HG03095 (cell line): ENCODE data around the gene SEC61A1.
A peak's percentile ranks its signal among the peaks of the same experiment; 100 is the strongest.

ENCODE experiments used
- ATAC-seq: cut with Tn5 transposase; IDR thresholded peaks from one replicate; pipeline ENCODE4 v1.9.1; 2021; ENCODE audit warnings: moderate library complexity; ENCODE audit not compliant: unreplicated experiment

SEC61A1 gene

GRCh38 chr3:128077202-128077624 lies 25.0 kb downstream of the SEC61A1 start:
- no peak for ATAC-seq

- no peak for ATAC-seq
Observed at GRCh38 chr3:128077665-128078064, 25.4 kb downstream of the SEC61A1 start.

GRCh38 chr3:128078322-128078721 lies 26.1 kb downstream of the SEC61A1 start:
- no peak for ATAC-seq

- ATAC-seq, result no peak
Observed at GRCh38 chr3:128078875-128079274, 26.6 kb downstream of the SEC61A1 start.

GRCh38 chr3:128079823-128080222 lies 27.6 kb downstream of the SEC61A1 start:
- no peak for ATAC-seq

- no peak for ATAC-seq
Observed at GRCh38 chr3:128080323-128081080, 28.3 kb downstream of the SEC61A1 start.

- ATAC-seq, result no peak
Observed at GRCh38 chr3:128081226-128081625, 29.0 kb downstream of the SEC61A1 start.

- ATAC-seq, result no peak
Observed at GRCh38 chr3:128081846-128082245, 29.6 kb downstream of the SEC61A1 start.

- no peak for ATAC-seq
Observed at GRCh38 chr3:128082546-128082945, 30.3 kb downstream of the SEC61A1 start.

GRCh38 chr3:128083396-128083795 lies 31.2 kb downstream of the SEC61A1 start:
- ATAC-seq, result no peak

GRCh38 chr3:128083980-128084674 lies 31.9 kb downstream of the SEC61A1 start:
- ATAC-seq, result no peak

- ATAC-seq, result no peak
Observed at GRCh38 chr3:128084675-128085021, 32.4 kb downstream of the SEC61A1 start.

GRCh38 chr3:128089135-128089534 lies 36.9 kb downstream of the SEC61A1 start:
- ATAC-seq, result no peak

GRCh38 chr3:128091586-128091985 lies 39.3 kb downstream of the SEC61A1 start:
- no peak for ATAC-seq

GRCh38 chr3:128094295-128095151 lies 42.3 kb downstream of the SEC61A1 start:
- ATAC-seq, result no peak

- ATAC-seq, result peak; percentile 75
Observed at GRCh38 chr3:128095222-128095703, 43.0 kb downstream of the SEC61A1 start.

GRCh38 chr3:128098234-128098633 lies 46.0 kb downstream of the SEC61A1 start:
- no peak for ATAC-seq

GRCh38 chr3:128100161-128100560 lies 47.9 kb downstream of the SEC61A1 start:
- ATAC-seq, result no peak

- ATAC-seq, result no peak
Observed at GRCh38 chr3:128100638-128101037, 48.4 kb downstream of the SEC61A1 start.

- no peak for ATAC-seq
Observed at GRCh38 chr3:128103136-128103676, 51.0 kb downstream of the SEC61A1 start.

- no peak for ATAC-seq
Observed at GRCh38 chr3:128107834-128108233, 55.6 kb downstream of the SEC61A1 start.
